GM18511 (cell line): ENCODE measurements around the gene CISD3.

Experiments used
- ATAC-seq: cut with Tn5 transposase; IDR thresholded peaks from one replicate; pipeline ENCODE4 v1.9.1; 2021; ENCODE audit warnings: mild to moderate bottlenecking, moderate library complexity; ENCODE audit not compliant: unreplicated experiment

CISD3 gene

DNA sequence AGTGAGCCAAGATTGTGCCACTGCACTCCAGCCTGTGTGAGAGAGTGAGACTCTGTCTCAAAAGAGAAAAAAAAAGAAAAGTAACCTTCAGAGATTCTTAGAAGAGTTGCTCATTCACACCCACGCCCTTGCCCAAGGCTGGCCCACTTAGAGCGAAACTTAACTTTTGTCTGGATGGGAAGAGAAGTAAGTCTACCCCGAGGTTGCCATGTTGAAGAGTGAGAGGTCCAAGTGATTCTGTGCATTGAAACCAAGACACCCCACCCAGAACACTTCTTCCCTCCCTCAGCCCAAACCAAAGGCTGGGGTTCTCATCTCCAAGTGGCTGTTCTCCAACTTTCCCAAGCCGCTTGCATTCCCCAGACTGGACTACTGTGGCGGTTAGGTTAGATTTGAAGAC is 2.4 kb upstream of the CISD3 start:
- ATAC-seq: no peak

DNA sequence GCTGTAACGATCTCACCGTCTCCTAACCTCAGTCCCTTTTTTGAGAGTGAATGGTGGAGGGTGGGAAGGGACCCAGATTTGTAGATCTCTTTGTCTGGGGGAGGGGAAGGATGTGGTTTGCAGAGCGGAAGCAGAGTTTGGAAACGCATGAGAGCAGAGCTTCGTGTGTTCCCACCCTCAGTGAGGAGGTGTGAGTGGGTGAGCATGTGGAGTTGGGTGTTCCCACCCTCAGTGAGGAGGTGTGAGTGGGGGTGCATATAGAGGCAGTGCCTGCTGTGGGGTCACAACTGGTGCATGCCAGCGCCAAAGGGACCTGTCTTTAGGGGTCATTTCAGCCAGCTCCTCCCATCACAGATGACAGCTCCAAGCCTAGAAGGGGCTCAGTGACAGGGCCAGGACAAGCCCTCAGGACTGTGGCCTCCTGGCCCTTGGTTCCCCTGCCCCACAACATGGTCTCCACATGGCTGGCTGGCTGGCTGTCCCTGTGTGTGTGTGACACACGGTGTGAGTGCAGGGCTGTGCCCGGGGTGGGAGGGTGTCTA is 1.8 kb upstream of the CISD3 start:
- ATAC-seq: no peak

DNA sequence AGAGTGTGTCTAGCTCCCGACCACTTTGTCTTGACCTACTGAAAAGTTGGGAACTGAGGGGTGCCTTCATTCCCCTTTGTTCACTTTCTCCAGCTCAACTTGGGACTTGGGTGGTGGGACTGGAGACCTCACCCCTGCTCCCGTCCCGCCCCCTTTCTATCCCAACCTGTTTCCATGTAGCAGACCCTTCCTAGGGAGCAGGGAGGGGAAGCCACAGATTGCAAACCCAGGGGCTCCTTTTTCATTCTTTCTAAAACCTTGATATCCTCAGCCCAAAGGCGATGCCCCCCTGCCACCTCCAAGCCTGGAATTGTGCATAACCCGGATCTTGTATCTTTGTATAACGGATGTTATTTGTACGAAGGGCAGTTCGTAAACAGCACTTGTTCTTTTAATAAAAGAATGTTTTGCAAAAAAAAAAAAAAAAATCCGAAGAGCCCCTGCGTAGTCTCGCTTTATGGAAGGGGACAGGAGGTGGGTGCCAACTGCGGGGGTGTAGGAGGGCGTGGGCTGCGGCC is 714 bp upstream of the CISD3 start:
- no peak for ATAC-seq

DNA sequence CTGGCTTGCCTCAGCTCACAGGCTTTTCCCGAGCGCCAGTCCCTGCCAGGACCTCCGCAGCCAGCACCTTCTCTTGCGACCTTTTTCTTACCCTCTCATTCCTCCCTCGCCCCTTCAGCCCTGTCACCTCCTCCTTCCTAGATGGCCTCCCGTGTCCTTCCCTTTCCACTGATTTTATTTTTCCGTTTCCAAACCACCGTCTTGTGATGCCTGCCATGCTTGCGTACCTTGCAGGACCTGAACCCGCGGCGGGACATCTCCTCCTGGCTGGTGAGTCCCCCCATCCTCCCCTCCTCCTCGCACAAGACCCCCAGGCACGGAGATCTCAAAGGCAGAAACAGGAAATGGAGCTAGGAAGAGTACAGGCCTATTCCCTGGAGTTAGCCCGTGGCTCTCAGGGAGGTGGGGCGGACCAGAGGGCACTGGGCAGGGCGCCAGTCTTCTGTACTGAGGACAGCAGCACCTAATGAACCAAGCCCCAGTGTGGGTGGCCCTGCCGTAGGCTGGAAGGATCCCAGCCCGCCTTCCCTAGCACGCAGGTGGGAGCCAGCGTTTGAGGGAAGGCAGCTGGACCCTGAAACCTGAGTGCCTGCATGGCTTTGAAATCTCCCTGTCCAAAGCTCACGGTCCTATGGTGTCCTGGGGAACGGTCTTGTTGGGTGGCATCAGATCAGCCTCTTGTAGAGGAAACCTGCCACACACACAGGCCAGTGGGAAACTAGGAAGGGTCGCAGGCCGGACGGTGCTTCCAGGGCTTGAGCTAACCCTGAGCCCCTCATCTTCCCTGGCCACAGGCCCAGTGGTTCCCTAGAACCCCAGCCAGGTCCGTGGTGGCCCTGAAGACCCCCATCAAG is 612 bp downstream of the CISD3 start:
- no peak for ATAC-seq

DNA sequence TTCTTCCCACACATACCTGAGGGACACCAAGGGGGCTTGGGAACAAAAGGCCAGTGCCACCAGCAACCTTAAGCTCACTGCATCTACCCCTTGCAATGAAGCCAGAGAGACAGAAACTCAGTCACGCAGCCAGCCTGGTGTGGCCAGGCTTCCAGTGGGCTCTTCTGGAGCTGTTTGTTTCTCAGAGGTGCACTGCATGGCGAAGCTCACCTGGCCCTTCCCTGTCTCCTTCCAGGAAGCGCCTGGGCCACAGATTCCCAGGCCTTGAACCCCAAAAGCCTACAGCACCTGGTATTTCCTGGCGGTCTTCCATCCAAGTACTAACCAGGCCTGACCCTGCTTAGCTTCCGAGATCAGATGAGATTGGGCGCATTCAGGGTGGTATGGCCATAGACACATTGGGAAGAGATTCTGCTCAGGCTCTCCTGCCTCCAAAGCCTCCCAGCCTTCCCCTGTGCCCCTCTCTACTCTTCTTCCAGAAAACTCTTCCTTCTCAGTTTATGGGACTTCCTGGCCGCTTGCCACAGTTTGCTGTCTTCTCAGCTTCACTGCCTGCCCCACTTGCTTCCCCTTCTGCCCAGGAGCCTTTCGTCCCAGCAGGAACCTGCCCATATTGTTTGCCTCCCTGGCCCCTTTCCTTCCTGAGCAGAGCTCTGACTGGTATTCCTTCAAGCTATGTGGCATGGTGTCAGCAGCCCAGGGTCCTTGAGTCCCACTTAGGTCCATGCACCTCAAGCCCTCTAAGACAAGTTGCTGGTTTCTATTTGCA is 1.6 kb downstream of the CISD3 start:
- no peak for ATAC-seq

DNA sequence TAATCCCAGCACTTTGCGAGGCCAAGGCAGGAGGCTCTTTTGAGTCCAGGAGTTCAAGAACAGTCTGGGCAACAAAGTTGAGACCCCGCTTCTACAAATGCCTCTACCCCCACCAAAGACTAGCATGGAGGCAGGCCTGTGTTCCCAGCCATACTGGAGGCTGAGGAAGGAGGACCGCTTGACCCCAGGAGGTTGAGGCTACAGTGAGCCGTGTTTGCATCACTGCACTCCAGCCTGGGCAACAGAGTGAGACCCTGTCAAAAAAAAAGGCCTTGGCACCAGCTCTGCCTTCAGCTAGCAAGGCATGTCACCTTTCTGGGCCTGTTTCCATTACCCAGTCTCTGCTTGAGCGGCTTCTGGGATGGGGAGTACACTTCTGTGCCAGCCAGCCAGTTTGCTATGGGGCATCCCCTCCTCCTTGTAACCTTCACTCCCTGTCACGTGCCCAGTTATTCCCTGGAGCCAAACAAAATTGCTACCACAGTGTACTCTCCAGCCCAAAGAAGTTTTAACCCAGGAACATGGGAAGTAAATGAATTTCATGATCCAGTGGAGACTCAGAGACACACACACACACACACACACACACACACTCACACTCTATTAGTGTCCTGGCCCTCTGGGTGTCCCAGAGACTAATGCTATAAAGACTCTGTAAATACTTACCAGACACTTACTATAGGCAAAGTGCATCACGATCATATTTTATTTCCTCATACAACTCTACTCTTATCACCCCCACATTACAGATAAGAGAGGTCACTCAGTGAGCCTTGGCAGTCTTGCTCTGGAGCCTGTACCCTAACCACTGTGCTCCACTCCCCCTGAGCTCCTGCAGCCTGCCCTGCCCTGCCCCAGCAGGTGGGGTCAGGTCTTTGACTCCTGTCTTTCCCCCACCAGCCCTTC is 2.5 kb downstream of the CISD3 start:
- ATAC-seq: no peak

DNA sequence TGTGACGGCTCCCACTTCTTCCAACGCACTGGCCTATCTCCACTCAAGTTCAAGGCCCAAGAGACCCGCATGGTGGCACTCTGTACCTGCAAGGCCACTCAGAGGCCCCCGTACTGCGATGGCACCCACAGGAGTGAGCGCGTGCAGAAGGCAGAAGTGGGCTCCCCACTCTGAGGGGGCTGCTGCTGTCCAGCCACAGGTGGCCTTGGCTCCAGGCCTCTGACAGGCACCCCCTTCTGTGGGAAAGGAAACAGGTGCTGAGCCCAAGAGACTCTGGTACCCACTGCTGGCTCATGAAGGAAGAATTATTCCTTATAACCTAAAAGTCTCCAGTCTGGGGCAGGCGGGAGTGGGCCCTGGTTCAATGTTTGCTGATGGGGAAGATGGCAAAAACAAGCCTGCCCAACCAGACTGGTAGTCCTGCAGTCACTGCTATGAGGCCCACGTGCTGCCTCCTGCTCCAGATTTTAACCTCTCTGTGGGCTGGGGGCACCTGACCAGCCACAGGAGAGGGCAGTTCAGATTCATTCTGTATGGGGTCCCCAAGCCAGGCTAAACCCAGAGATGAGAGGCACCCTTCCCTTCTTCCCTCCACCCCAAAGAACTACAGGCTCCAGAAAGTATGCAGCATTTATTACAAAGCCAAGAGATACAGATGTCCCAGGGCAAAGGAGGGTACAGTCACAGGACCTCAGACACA is 3.3 kb downstream of the CISD3 start:
- no peak for ATAC-seq

DNA sequence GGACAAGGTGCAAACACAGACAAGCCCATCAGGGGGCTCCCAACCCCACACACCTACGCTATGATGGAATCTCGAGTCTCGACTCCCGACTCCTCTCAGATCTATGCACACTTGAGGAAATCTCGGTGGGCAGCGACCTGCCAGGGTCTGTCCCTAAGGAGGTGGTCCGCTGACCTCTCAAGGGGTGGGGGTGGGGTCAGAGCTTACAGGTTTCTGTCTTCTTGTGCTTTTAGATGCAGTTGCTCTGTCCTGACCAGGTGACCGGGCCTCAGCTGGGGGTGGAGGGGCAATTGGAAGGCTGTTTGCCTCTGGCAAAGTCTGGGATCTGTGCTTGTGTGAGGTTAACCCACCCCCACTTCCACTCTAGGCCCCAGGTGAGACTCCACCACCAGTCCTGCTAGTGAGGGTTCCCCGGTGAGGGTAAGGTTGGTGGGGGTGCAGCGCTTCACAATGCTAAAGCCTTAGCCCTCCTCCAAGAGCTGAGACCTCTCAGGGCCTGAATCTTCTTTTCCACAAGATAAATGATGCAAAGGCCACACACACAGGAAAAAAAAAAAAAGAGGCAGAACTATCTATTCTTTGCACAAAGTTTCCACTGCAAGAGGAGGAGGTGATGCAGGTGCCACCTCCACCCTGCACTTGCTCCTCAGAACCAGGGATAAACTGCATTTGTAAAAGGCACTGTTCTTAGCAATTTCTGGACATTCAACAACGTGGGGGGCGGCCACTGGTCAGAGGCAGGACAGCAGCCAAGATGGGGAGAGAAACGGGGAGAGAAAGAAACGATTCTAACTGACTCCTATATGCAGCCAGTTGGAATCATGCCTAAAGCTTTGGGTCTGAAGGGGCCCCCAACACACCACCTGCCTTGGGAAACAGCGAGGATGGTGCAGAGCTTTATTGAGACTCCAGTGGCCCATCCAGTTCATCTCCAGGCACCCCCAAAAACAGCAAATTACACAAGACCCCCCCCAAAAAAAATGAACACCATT is 4.1 kb downstream of the CISD3 start:
- no peak for ATAC-seq

DNA sequence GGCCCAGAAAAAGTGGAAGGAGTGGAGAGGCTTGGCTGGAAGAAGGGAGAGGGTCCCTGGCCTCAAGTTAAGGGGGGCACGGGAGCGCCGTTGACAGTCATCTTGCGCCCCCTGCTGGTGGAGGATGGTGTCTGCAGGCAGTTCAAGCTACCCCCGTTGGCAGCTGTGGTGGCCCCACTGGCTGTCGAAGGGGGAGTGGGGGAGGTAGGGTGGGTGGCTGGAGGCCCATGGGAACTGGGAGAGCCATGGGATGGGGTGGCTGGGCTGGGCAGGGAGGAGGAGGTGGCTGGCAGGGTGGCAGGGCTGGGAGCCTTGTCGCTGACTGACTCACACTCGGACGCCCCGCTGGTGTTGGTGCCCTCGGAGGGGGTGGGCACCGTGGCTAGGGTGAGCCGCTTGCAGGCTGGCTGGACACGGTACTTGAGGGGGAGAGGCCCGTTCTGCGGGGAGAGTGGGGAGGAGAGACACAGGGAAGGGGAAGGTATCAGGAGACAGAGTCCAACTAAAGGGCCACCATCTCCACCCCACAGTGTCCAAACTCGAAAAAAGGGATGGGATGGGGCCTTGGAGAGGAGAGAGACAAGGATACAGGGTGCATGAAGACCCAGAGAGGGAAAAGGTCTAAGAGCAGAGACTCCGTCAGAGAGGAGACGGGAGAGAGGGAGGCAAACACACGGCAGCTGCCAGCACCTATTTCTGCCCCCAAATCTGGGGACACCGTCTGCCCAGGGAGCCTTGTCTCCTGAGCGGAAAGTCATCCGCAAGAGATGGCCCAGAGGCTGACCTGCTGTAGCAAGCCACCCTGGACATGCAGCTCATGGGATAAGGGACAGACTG is 5.2 kb downstream of the CISD3 start:
- ATAC-seq: no peak

DNA sequence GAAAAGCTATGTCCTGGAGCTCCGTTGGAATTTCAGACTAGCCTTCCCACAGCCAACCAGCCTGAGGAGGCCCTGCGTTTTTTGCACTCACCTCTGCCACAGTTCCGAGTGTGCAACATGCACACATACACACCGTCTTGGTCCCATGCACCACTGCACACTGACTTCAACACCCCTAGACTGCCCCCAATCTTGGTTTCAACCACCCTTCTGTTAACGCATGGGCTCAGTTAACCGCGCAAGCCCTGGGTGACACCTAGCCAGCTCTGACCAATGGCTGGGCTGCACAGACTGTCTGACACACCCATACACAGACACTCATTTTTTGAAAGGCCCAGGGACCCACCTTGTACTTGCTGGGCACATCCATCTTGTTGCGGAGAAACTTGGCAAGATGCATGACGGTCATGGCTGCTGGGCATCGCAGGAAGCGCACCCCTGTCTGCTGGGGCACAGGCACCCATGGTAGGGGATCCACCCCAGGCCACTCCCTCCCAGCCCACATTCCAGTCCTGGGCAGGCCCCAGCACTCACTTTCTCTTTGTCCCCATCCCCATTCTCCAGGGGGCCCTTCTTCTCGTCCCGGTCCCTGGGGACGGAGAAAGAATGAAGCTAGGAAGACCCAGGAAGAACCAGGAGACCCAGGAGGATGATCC is 8.0 kb downstream of the CISD3 start:
- no peak for ATAC-seq

DNA sequence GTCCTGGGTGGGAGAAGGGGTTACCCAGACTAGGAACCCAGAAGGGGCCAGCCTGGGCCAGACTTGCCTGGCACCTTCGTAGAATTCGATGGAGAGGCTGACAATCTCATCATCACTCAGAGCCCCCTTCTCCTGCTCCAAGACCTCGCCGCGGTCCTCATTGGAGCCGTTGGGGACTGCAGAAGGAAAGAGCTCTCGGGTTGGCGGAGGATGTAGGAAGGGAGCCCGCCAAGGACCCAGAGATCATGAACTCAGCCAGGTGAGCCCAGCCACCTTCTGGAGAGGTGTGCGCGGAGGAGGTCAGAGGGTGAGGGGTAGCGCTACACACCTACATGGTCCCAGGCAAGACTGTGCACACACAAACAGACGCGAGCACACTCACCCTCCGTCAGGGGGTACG is 8.5 kb downstream of the CISD3 start:
- no peak for ATAC-seq

DNA sequence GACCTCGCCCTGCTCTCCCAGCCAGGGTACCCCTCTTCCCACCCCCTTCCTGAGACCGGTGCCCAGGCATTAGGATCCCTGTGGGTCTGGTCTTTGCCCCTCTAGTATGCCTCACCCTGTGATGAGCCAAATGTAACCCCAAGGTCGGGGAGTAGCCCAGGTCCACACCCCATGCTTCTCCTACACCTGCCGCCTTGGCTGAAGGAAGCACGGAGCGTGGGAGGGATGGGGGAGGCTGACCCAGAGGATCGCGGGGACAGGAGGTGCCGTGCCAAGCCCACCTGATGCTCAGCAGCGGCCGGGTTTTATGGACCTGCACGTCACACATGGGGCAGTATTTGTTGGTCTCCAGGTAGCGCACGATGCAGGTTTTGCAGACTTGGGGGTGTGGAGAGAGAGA is 9.2 kb downstream of the CISD3 start:
- ATAC-seq: no peak

DNA sequence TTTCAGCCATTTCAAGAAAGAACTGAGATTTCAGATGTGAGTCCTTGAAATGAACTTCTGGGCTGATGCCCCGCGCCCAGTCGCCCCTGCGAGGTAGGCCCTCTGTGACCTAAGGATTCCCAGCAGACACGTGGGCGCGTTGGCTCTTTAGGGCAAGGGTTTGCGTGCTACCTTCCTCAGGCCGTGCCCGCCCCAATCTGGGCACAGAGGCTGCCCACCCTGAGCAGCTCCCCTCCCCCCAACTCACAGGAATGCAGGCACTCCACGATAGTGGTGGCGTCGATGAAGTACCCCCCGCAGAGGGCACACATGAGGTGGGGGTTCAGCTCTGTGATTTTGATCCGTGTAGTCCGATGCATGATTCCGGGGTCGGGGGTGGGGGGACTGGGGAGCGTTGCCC is 9.9 kb downstream of the CISD3 start:
- ATAC-seq: no peak

DNA sequence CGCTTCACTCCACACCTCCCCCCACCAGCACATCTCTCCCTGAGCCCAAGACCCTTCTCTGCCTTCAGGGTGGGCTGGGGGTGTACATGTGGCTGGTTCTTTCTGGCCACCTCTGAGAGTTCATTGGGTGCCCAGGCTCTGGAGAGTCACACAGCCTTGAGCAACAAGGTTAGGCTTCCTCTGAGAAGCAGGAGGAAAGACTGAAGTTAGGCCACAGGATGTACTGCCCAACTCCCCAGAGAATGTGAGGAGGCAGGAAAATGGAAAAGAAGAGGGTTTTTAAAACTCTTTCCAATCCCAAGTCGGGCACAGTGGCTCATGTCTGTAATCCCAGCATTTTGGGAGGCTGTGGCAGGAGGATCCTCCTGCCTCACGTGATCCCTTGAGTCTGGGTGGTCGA is 10.7 kb downstream of the CISD3 start:
- no peak for ATAC-seq

DNA sequence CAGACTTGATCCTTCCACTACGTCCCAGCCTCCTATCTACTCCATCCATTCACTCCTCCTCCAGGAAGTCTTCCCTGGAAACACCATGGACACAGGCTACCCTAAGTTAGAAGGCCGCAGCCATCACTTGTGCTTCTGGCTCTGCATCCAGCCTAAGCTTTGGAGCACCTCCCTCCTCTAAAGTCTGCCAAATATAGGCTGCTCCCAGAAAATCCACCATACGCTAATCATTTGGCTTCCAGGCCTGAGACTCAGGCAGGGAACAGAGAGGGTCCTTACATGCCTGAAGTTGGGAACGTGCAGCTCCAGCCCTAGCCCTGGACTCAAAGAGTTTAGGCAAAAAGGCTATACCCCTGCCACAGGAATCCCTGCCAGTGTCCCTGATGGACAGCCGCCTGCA is 11.3 kb downstream of the CISD3 start:
- ATAC-seq: no peak

DNA sequence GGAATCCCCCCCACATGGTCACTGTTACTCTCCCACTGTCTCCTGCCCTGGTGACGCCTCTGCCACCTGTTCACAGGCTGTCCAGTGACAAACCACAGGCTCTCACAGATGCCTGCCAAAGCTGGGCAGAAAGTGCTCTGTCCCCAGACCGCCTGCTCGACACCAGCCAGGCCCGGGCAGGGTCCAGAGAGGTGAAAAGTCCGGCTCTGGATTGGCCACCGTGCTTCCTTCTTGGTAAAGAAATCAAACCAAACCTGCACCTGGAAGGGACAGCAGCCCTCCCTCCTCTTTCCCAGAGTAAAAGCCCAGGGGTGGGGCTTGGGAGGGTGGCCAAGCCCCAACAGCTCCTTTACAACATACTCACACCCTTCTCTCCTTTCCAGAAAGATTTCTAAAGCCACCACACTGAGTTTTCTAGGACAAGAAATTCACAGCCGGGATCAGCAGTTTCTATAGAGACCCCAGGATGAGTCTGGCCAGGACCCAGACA is 11.8 kb downstream of the CISD3 start:
- ATAC-seq: no peak
